HG02885 (cell line): Measurements from ENCODE around the gene SUCLG2.
"Not testable (repeated sequence)": the region's sequence is repeated elsewhere in the genome, so short reads cannot be mapped to it uniquely, and the experiment has no call there.

ENCODE experiments used
- ATAC-seq: cut with Tn5 transposase; IDR thresholded peaks from one replicate; pipeline ENCODE4 v1.9.1; 2021; ENCODE audit warnings: mild to moderate bottlenecking; ENCODE audit not compliant: unreplicated experiment, poor library complexity

Gene SUCLG2

GRCh38 chr3:67617518-67617917 lies 36.9 kb downstream of the SUCLG2 start:
- no peak for ATAC-seq

GRCh38 chr3:67616046-67616445 lies 38.4 kb downstream of the SUCLG2 start:
- ATAC-seq, result no peak

GRCh38 chr3:67614195-67614594 lies 40.2 kb downstream of the SUCLG2 start:
- no peak for ATAC-seq

GRCh38 chr3:67610458-67610857 lies 44.0 kb downstream of the SUCLG2 start:
- ATAC-seq, result no peak

- no peak for ATAC-seq
These were observed 44.7 kb downstream of the SUCLG2 start for GRCh38 chr3:67609709-67610108.

GRCh38 chr3:67608034-67608433 lies 46.4 kb downstream of the SUCLG2 start:
- no peak for ATAC-seq

- ATAC-seq, result no peak
These were observed 49.0 kb downstream of the SUCLG2 start for GRCh38 chr3:67605377-67605776.

GRCh38 chr3:67602816-67603215 lies 51.6 kb downstream of the SUCLG2 start:
- ATAC-seq, result no peak

- ATAC-seq, result no peak
These were observed 52.3 kb downstream of the SUCLG2 start for GRCh38 chr3:67601919-67602608.

GRCh38 chr3:67601385-67601784 lies 53.0 kb downstream of the SUCLG2 start:
- no peak for ATAC-seq

- ATAC-seq, result no peak
These were observed 54.6 kb downstream of the SUCLG2 start for GRCh38 chr3:67599821-67600220.

GRCh38 chr3:67598814-67599556 lies 55.4 kb downstream of the SUCLG2 start:
- ATAC-seq, result no peak

- ATAC-seq, result no peak
These were observed 59.0 kb downstream of the SUCLG2 start for GRCh38 chr3:67595424-67595823.

GRCh38 chr3:67593761-67594234 lies 60.6 kb downstream of the SUCLG2 start:
- peak; percentile 58 for ATAC-seq

- ATAC-seq, result no peak
These were observed 62.4 kb downstream of the SUCLG2 start for GRCh38 chr3:67592057-67592456.

- no peak for ATAC-seq
These were observed 66.6 kb downstream of the SUCLG2 start for GRCh38 chr3:67587811-67588210.

GRCh38 chr3:67587301-67587700 lies 67.1 kb downstream of the SUCLG2 start:
- ATAC-seq, result no peak

GRCh38 chr3:67584608-67585007 lies 69.8 kb downstream of the SUCLG2 start:
- ATAC-seq, result not testable (repeated sequence)

GRCh38 chr3:67580430-67581000 lies 73.9 kb downstream of the SUCLG2 start:
- ATAC-seq, result no peak

GRCh38 chr3:67578416-67578815 lies 76.0 kb downstream of the SUCLG2 start:
- no peak for ATAC-seq

GRCh38 chr3:67576441-67576840 lies 78.0 kb downstream of the SUCLG2 start:
- ATAC-seq, result no peak
